SK-N-SH treated with all-trans-retinoic acid at 6 μM for 48 hours (cell line): Measurements from ENCODE around the gene CISD1.

Experiments
- ARNTL ChIP-seq: fragments of 450-650 bp; formaldehyde crosslinking; IDR thresholded peaks from 2 replicates; pipeline ENCODE4 v1.5.0; 2020; ENCODE audit warnings: low read depth, mild to moderate bottlenecking, moderate library complexity, borderline replicate concordance
- GLIS3 ChIP-seq: fragments of 250-450 bp; sonication (Bioruptor Pico); IDR thresholded peaks from 2 replicates; pipeline ENCODE4 v1.5.0; 2020; ENCODE audit warnings: mild to moderate bottlenecking, moderate library complexity
- RARB ChIP-seq: fragments of 250-450 bp; sonication (Bioruptor Pico); IDR thresholded peaks from 2 replicates; pipeline ENCODE4 v1.8.0; 2021; ENCODE audit warnings: mild to moderate bottlenecking, moderate library complexity
- SNAI2 ChIP-seq: fragments of 250-450 bp; sonication (Bioruptor Pico); IDR thresholded peaks from 2 replicates; pipeline ENCODE4 v1.5.0; 2020; ENCODE audit warnings: mild to moderate bottlenecking, moderate library complexity
- ZFP30 ChIP-seq: fragments of 450-650 bp; formaldehyde crosslinking; IDR thresholded peaks from 2 replicates; pipeline ENCODE4 v1.5.0; 2022; ENCODE audit warnings: mild to moderate bottlenecking, moderate library complexity
- ZNF8 ChIP-seq: fragments of 450-650 bp; formaldehyde crosslinking; IDR thresholded peaks from 2 replicates; pipeline ENCODE4 v1.5.0; 2020; ENCODE audit warnings: mild to moderate bottlenecking, moderate library complexity

DNA sequence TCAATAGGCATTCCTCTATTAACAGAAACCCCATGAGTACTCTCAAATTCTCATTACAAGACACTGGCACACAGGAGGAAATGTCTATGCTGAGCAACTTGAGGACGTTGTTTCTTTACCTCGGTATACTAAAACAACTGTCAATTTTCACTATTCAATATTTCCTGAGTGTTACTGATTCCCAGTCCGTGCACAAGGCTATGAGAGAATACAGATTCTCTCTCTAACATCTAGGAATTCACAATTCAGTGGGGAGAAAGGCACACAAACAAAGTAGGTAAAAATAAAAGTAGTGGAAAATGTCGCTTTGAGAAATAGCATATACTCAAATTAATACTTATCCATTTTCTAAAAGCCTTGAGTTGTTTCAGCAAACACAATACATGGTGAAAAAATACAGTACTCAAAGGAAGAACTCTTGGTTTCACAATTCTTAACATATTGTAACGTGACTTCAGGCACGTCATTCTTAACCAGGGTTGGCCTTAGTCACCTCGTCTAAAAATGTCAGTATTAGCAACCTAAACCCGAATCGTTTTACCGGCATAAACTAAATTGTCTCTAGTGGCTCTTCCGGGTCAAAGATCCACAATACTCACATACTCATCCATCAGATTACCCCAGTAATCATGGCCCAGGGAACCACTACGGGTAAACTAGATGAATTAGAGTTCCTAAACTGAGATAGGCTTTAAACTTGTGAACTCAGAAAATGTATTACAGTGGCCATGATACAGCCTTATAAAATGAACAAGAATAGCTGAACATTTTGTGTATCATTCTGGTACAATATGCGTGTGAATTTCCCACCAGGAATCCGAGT, 2.7 kb upstream of the CISD1 start:
- no peak for TF ChIP-seq ARNTL (CRISPR knock-in tag)
- no peak for TF ChIP-seq GLIS3 (CRISPR knock-in tag)
- no peak for TF ChIP-seq ZFP30 (CRISPR knock-in tag)
- no peak for TF ChIP-seq ZNF8 (CRISPR knock-in tag)
- TF ChIP-seq SNAI2 (CRISPR knock-in tag): no peak
- no peak for TF ChIP-seq RARB
